Measurements from ENCODE around the gene PALLD.

Gene PALLD

DNA sequence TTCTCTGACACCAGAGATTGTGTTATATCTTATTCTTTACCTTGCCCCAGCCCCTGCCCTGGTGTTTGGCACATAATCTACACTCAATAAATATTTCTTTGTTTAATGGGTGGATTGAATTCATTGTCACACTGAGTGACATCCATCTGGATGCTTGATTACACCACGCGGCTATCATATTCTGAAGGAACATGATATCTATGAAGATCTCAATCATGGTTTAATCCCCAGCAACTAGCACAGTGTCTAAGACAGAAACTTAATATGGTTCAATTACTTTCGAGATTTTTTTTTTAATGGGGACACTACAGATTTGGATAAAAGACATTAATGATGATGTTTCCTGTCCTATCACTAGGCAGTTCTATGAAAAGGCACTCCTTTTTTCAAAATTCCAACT lies 246.3 kb downstream of the PALLD start:
- no peak overlapping the region for H3K4me3 ChIP-seq (ENCODE audit: low read depth, low read length)
- TF ChIP-seq, protein P1, sequence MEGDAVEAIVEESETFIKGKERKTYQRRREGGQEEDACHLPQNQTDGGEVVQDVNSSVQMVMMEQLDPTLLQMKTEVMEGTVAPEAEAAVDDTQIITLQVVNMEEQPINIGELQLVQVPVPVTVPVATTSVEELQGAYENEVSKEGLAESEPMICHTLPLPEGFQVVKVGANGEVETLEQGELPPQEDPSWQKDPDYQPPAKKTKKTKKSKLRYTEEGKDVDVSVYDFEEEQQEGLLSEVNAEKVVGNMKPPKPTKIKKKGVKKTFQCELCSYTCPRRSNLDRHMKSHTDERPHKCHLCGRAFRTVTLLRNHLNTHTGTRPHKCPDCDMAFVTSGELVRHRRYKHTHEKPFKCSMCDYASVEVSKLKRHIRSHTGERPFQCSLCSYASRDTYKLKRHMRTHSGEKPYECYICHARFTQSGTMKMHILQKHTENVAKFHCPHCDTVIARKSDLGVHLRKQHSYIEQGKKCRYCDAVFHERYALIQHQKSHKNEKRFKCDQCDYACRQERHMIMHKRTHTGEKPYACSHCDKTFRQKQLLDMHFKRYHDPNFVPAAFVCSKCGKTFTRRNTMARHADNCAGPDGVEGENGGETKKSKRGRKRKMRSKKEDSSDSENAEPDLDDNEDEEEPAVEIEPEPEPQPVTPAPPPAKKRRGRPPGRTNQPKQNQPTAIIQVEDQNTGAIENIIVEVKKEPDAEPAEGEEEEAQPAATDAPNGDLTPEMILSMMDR (IDR thresholded peaks at IDR 0.05; ENCODE audit: low read depth, low read length) = no peak

DNA sequence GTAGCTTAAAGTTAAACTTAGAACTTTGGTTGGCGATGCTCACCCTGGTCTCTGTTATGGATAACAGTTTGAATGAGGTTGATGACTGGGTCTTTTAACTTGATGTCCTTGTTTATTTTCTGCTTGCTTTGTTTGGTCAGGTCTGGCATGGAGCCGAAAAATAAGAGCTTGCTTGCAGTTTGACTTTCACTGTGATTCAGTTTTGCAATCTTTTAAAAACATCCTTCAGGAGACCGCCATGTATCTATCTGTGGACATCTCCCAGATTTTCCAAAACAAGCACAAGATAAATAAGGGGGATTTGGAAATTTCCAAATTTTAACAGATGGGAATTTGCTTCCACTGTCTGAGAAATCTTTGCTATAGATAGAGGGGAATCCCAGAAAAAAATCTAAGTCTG lies 246.7 kb downstream of the PALLD start:
- TF ChIP-seq, protein P1 (IDR thresholded peaks at IDR 0.05; ENCODE audit: low read depth, low read length) = no peak

DNA sequence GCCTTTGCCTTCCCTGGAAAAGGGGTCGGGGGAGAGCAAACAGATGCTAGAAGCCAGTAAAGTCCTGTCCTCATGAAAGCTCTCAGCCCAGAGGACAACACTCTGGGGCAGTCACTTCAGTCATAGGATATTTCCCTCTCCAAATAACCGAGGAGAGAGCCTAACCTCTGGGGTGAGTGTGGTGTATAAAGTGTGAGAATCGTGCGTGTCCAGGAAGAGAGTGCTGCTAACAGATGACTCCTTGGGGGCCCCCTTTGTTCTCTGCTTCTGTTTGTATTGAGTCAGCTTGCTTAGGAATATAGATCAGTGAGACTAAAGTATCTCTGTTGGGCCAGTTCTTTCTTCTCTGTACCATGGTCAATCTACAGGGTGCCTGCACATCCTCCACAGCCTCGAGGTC lies 247.2 kb downstream of the PALLD start:
- TF ChIP-seq, protein P1 (IDR thresholded peaks at IDR 0.05; ENCODE audit: low read depth, low read length) = no peak
- H3K4me3 ChIP-seq (ENCODE audit: low read depth, low read length) = no peak overlapping the region

More for the DNA sequence above, 246.7 kb downstream of the PALLD start:
- H3K4me3 ChIP-seq (ENCODE audit: low read depth, low read length) = no peak overlapping the region

DNA sequence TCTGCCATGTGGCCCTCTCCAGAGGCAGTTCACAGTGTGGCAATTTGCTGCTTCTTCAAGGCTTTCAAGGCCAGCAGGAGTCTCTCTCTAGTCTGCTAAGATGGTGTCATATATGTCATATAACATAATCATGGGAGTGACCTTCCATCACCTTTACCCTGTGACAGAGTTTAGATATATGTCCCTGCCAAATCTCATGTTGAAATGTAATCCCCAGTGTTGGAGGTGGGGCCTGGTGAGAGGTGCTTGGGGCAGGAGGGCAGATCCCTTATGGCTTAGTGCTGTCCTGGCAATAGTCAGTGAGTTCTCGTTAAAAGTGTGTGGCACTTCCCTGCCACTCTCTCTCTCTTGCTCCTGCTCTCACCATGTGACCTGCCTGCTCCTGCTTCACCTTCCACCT lies 252.0 kb downstream of the PALLD start:
- TF ChIP-seq, protein P1 (IDR thresholded peaks at IDR 0.05; ENCODE audit: low read depth, low read length) = no peak
- no peak overlapping the region for H3K4me3 ChIP-seq (ENCODE audit: low read depth, low read length)

DNA sequence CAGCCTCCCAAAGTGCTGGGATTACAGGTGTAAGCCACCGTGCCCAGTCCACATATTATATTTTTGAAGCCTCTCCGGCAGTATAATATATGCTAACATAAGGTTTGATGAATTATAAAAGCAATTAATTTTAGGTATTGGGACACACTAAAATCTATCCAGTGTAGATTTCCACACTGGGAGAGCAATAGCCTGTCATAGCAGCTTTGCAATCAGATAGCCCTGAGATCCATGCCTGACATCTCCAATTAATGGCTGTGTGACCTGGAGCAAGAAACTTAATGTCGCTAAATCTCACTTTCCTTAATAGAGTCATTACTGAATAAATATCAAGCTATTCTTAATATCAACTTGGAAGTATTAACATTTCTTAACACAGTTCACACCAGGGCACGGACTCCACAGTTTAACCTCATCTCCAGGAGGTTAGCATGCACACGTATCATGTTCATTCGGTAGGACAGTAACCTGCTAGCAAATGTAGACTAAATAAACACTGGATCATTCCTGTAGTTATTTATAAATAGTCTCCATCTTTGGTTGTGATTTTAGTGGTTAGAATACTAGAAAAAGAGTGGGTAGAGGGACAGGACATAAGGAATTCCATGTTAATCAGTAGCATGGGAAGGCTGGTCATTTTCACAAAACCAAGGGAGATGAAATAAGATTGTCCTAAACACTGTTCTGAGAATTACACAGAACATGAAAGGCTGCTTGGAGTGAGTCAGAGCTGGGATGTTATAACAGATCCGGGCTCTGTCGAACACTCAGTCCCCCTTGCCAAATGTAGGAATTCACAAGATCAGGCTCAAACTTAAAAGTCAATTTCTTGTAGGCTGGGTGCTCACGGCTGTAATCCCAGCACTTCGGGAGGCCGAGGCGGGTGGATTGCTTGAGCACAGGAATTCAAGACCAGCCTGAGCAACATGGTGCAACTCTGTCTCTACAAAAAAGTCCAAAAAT lies 254.7 kb downstream of the PALLD start:
- TF ChIP-seq, protein P1 (IDR thresholded peaks at IDR 0.05; ENCODE audit: low read depth, low read length) = no peak
- no peak overlapping the region for H3K4me3 ChIP-seq (ENCODE audit: low read depth, low read length)

DNA sequence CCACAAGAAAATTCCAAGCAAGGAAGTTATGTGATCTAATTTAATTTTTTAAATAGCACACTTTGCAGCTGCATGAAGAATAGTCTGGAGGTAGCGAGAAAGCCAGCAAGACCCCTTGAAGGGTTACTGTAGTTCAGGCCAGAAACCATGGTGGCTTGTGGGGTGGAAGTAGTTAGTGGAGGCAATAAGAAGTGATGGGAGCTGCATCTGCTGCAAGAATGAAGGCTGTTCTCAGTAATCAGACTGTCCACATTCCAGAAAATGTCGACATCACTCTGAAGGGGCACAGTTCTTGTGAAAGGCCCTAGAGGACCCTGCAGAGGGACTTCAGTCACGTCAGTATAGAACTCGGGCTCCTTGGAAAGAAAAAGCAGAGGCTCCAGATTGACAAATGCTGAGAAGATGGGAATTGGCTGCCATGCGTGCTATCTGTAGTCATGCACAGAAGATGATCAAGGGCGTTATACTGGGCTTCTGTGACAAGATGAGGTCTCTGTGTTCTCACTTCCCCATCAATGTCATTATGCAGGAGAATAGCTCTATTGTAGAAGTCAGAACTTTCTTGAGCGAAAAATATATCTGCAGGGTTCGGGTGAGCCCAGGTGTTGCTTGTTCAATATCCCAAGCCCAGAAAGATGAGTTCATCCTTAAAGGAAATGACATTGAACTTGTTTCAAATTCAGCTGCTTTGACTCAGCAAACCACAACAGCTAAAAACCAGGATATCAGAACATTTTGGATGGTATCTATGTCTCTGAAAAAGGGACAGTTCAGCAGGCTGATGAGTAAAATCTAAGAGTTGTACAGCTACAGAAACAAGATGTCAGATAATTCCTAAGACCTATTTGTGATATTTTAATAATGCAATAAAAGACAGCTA lies 259.0 kb downstream of the PALLD start:
- no peak overlapping the region for H3K4me3 ChIP-seq (ENCODE audit: low read depth, low read length)
- TF ChIP-seq, protein P1 (IDR thresholded peaks at IDR 0.05; ENCODE audit: low read depth, low read length) = no peak

Measured in WI38 (cell line).